K562 (cell line): ENCODE data around the gene SLC2A9. TPM values are rescaled to one million over a fixed set of nuclear protein-coding genes. Genes with fewer than 3 reads are reported as not detected.

Experiments
- ATAC-seq: fragments of 200-7000 bp; cut with Tn5 transposase; 3 replicates; pipeline ENCODE4 v1.9.1; 2020; ENCODE audit warnings: moderate library complexity
- BruUV-seq: library from RNA; stranded (reverse); fragments of 400-500 nt; replicated peaks from 2 replicates; lab custom pipeline; 2021; lab: Mats Ljungman, UMichigan
- CTCF ChIA-PET: fragments of 300-600 bp; formaldehyde crosslinking; extraction: SDS; loops from one replicate; lab custom pipeline; 2021; ENCODE audit warnings: low intra/inter-chr PET ratio; lab: Yijun Ruan, JAX
- POLR2A ChIA-PET: fragments of 300-600, 350-650 bp; sonication (Branson Sonifier 250); formaldehyde crosslinking; extraction: SDS; loops from one replicate; lab custom pipeline; 2021; ENCODE audit warnings: antibody characterized with exemption, inconsistent platforms; lab: Yijun Ruan, JAX
- DNase-seq, 4 experiments: peaks; one replicate each; pipeline versions ENCODE4 v3.0.0 to v3.0.0-alpha.2; 2011 to 2018; ENCODE audit warnings: low spot score in 3 of 4, mixed read lengths in 3 of 4; ENCODE audit errors: extremely low read depth in 1 of 4
- FAIRE-seq: peaks from 2 replicates; lab custom pipeline; 2011; peaks lifted over from hg19 to GRCh38; lab: Jason Lieb, UNC
- H2AFZ ChIP-seq: 2 replicates; pipeline ENCODE4 v1.6.0; 2011; ENCODE audit warnings: low read depth, low read length, control low read depth, inconsistent platforms
- H3K27ac ChIP-seq: fragments of 200-600 bp; 3 replicates; pipeline ENCODE4 v1.8.0; 2011; ENCODE audit warnings: low read depth, mild to moderate bottlenecking, control low read depth, inconsistent platforms, low read length, moderate library complexity, mixed read lengths; ENCODE audit errors: extremely low read depth
- H3K27me3 ChIP-seq, 2 experiments: fragments of 300-600 bp in 1 of 2; 2 replicates in 1 of 2; 3 replicates in 1 of 2; pipeline versions ENCODE4 v1.6.0 to v1.8.0; 2011; ENCODE audit warnings: inconsistent platforms in 2 of 2, low read length in 2 of 2, mild to moderate bottlenecking in 1 of 2, mixed read lengths in 1 of 2, moderate library complexity in 1 of 2; ENCODE audit not compliant: control insufficient read depth in 2 of 2, insufficient read depth in 2 of 2
- H3K36me3 ChIP-seq: fragments of 300-600 bp; 3 replicates; pipeline ENCODE4 v1.8.0; 2011; ENCODE audit warnings: mild to moderate bottlenecking, low read length, inconsistent platforms; ENCODE audit not compliant: control insufficient read depth, insufficient read depth
- H3K4me1 ChIP-seq, 2 experiments: fragments of 200-600 bp in 1 of 2; replicated peaks in 1 of 2; 2 replicates in 1 of 2; 3 replicates in 1 of 2; pipeline versions ENCODE4 v1.5.1 to v1.8.0; 2011; ENCODE audit warnings: inconsistent platforms in 2 of 2, low read length in 2 of 2, mild to moderate bottlenecking in 1 of 2, mixed read lengths in 1 of 2, moderate library complexity in 1 of 2; ENCODE audit not compliant: control insufficient read depth in 2 of 2, insufficient read depth in 2 of 2
- H3K4me2 ChIP-seq: 2 replicates; pipeline ENCODE4 v1.6.1; 2011; ENCODE audit warnings: low read length, control low read depth, inconsistent platforms, mixed read lengths; ENCODE audit not compliant: insufficient read depth
- H3K4me3 ChIP-seq: fragments of 200-600 bp; sonication (generic), shearing (Covaris generic); 2 replicates; pipeline ENCODE4 v1.5.1; 2016; ENCODE audit warnings: control low read depth, inconsistent platforms
- H3K79me2 ChIP-seq: fragments of 200-600 bp; 3 replicates; pipeline ENCODE4 v1.8.0; 2011; ENCODE audit warnings: low read length, inconsistent platforms; ENCODE audit not compliant: control insufficient read depth, insufficient read depth
- H3K9ac ChIP-seq, 2 experiments: 2 replicates each; pipeline versions ENCODE4 v1.6.0 to v1.6.1; 2011; ENCODE audit warnings: low read depth in 2 of 2, low read length in 2 of 2, control low read depth in 1 of 2, inconsistent platforms in 1 of 2, mild to moderate bottlenecking in 1 of 2, mixed read lengths in 1 of 2; ENCODE audit not compliant: insufficient read depth in 1 of 2
- H3K9me1 ChIP-seq: one replicate; pipeline ENCODE4 v1.6.0; 2011; ENCODE audit warnings: inconsistent platforms, mild to moderate bottlenecking, low read length, moderate library complexity; ENCODE audit not compliant: control insufficient read depth, insufficient read depth
- H3K9me3 ChIP-seq: replicated peaks from 2 replicates; pipeline ENCODE4 v1.5.1; 2011; ENCODE audit warnings: low read depth, low read length, inconsistent platforms; ENCODE audit not compliant: control insufficient read depth, insufficient read depth
- H4K20me1 ChIP-seq: replicated peaks from 2 replicates; pipeline ENCODE4 v1.6.1; 2011; ENCODE audit warnings: low read length, inconsistent platforms, mixed read lengths; ENCODE audit not compliant: control insufficient read depth, insufficient read depth
- FOSL1 ChIP-seq: fragments of 200-800 bp; sonication (Bioruptor generic); conservative IDR thresholded peaks from 2 replicates; pipeline ENCODE4 v1.6.1; 2016; ENCODE audit warnings: missing genetic modification characterization, missing compliant biosample characterization
- ID3 ChIP-seq, 2 experiments: fragments of 250-450 bp in 1 of 2; fragments of 450-650 bp in 1 of 2; sonication (Bioruptor Pico) in 1 of 2; IDR thresholded peaks; 2 replicates each; pipeline versions ENCODE4 v1.6.1 to v1.8.0; 2016 to 2021; ENCODE audit warnings: mild to moderate bottlenecking in 2 of 2, moderate library complexity in 2 of 2, missing compliant biosample characterization in 1 of 2, missing genetic modification characterization in 1 of 2
- LCOR ChIP-seq: sonication (generic); formaldehyde crosslinking; IDR thresholded peaks from 2 replicates; pipeline ENCODE4 v1.8.0; 2022; ENCODE audit warnings: mild to moderate bottlenecking, missing genetic modification reagents
- REST ChIP-seq, 2 experiments: fragments of 450-650 bp; formaldehyde crosslinking in 1 of 2; IDR thresholded peaks; 2 replicates each; pipeline versions ENCODE4 v1.4.0 to v1.6.1; 2014 to 2020; ENCODE audit warnings: mild to moderate bottlenecking in 2 of 2, borderline replicate concordance in 1 of 2, low read depth in 1 of 2
- WGBS: fragments of 100-300 bp; shearing (Covaris generic); methylation state at CpG from one replicate; pipeline ENCODE4 v1.1.6; 2016; ENCODE audit warnings: low coverage, mixed read lengths; ENCODE audit not compliant: insufficient coverage; ENCODE audit errors: missing lambda C conversion rate; 5-methylcytosine and 5-hydroxymethylcytosine counted together
- in situ Hi-C: fragments of 300-500 bp; cut with MboI; formaldehyde crosslinking; loops from 4 replicates; pipeline ENCODE4 v1.15.0; 2018; ENCODE audit warnings: inconsistent platforms, mixed read lengths
- intact Hi-C: fragments of 100-400 bp; cut with micrococcal nuclease; formaldehyde crosslinking; loops from 2 replicates; pipeline ENCODE4 v1.14.2; 2022
- polyA plus RNA-seq, 8 experiments: library from polyadenylated mRNA; depleted of rRNA in 4 of 8; stranded (reverse) in 5 of 8; unstranded in 3 of 8; fragments of >200 nt; fragmentation: Nextera tagmentation in 2 of 8; fragmentation: Illumina TruSeq in 1 of 8; extraction: Ambion mirVana in 2 of 8; extraction: Trizol in 1 of 8; gene quantifications; 2 replicates each; pipeline versions ENCODE4 v1.2.1 to v1.2.3, GENCODE V29; 2011 to 2014; ENCODE audit warnings: inconsistent platforms in 1 of 8, missing spikeins in 1 of 8
- total RNA-seq, 7 experiments: library from RNA; depleted of rRNA in 6 of 7; stranded (reverse); fragments of >200 nt in 6 of 7; fragmentation: Illumina TruSeq in 2 of 7; extraction: Trizol in 2 of 7; gene quantifications; 2 replicates each; pipeline versions ENCODE4 v1.2.1 to v1.2.3, GENCODE V29; 2011 to 2021; ENCODE audit warnings: low replicate concordance in 1 of 7

SLC2A9 gene
- total and polyA plus RNA-seq, 9 of the 15 experiments (the other 6 are each of a cell fraction or from before 2014, with no cell fraction given), result 0.15 to 1.9 (median 0.76) TPM

DNA sequence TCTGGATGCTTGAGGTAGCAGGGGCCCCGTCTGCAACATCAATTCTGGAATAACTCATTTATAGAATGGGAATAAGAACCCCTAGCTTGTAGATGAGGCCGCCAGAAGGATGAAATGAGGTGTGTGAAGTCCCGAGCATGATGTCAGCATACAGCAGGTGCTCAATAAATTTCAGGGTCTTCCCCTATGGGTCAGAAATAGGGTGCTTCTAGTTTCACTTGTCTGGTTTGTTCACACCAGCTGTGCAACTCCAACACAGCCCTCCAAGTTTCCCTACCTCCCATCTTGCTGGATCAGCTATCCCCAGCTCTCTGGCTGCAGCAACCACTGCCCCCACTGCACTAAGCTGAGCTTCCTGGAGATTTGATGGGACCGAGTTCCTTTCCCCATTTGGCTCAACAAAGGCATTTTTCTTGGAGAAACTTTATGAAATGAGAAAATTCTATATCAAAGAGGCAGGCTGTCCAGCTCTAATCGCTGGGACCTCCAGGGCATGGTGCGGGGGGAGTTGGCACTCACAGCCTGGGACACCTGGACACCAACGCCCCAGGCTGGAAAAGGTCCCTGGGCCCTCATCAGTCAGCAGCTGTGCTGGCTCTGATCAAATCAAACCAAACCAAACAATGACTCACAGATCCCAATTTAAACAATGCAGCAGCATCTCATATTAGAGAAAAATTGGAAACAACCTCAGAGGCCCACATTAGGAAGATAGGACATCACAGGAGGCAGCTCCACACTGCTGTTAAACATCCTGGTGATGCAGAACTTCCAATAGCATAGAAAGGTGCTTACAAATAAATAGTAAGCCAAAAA is 13.3 kb downstream of the SLC2A9 start:
- no peaks in the 10 kb centered on the region for H3K79me2 ChIP-seq
- WGBS, result 7% methylated on average over 7 of the region's 7 CpGs
- intact Hi-C loops (no loop called here), in situ Hi-C loops (no loop called here)
- no peaks in the 10 kb centered on the region for H3K36me3 ChIP-seq
- H3K4me3 ChIP-seq, result no peak overlapping the region
- no peaks in the 10 kb centered on the region for H3K9me3 ChIP-seq
- FAIRE-seq (no peak), DNase-seq (no peak), ATAC-seq (no peak)
- BruUV-seq, result no TSS peak
- CTCF ChIA-PET, result no interaction called here
- TF ChIP-seq ID3 (CRISPR knock-in tag; IDR thresholded peaks at IDR 0.05) (no peak), ID3 (tag; IDR thresholded peaks at IDR 0.05) (no peak), REST (IDR thresholded peaks at IDR 0.05; ENCODE audit: borderline replicate concordance) (no peak), REST (CRISPR knock-in tag; IDR thresholded peaks at IDR 0.05; ENCODE audit: low read depth) (no peak), FOSL1 (tag) (peak; percentile 29; the same call in 1 of the 2 replicates), LCOR (no peak)
- H3K27me3 ChIP-seq, result peaks cover 2 to 23% of the 10 kb centered on the region in 2 experiments; a peak in 2 of 5 replicates
- no peak overlapping the region for H3K9ac ChIP-seq
- H4K20me1 ChIP-seq, result no peaks in the 10 kb centered on the region
- H3K4me2 ChIP-seq, result no peak overlapping the region
- peaks cover 0 to 10% of the 10 kb centered on the region in 2 experiments; a peak in 1 of 5 replicates for H3K4me1 ChIP-seq
- POLR2A ChIA-PET, result no interaction called here
- no peak overlapping the region for H3K27ac ChIP-seq
- no peak overlapping the region for H2AFZ ChIP-seq
- no peaks in the 10 kb centered on the region for H3K9me1 ChIP-seq
